Measurements from ENCODE around the gene PLXNB1. TPM values are rescaled to one million over a fixed set of nuclear protein-coding genes. Genes with fewer than 3 reads are reported as not detected.
"Not testable (repeated sequence)": the region's sequence is repeated elsewhere in the genome, so short reads cannot be mapped to it uniquely, and the experiment has no call there.

The PLXNB1 gene, protein sequence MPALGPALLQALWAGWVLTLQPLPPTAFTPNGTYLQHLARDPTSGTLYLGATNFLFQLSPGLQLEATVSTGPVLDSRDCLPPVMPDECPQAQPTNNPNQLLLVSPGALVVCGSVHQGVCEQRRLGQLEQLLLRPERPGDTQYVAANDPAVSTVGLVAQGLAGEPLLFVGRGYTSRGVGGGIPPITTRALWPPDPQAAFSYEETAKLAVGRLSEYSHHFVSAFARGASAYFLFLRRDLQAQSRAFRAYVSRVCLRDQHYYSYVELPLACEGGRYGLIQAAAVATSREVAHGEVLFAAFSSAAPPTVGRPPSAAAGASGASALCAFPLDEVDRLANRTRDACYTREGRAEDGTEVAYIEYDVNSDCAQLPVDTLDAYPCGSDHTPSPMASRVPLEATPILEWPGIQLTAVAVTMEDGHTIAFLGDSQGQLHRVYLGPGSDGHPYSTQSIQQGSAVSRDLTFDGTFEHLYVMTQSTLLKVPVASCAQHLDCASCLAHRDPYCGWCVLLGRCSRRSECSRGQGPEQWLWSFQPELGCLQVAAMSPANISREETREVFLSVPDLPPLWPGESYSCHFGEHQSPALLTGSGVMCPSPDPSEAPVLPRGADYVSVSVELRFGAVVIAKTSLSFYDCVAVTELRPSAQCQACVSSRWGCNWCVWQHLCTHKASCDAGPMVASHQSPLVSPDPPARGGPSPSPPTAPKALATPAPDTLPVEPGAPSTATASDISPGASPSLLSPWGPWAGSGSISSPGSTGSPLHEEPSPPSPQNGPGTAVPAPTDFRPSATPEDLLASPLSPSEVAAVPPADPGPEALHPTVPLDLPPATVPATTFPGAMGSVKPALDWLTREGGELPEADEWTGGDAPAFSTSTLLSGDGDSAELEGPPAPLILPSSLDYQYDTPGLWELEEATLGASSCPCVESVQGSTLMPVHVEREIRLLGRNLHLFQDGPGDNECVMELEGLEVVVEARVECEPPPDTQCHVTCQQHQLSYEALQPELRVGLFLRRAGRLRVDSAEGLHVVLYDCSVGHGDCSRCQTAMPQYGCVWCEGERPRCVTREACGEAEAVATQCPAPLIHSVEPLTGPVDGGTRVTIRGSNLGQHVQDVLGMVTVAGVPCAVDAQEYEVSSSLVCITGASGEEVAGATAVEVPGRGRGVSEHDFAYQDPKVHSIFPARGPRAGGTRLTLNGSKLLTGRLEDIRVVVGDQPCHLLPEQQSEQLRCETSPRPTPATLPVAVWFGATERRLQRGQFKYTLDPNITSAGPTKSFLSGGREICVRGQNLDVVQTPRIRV (N-terminal part only)
- total RNA-seq, result 26.8 TPM

DNA sequence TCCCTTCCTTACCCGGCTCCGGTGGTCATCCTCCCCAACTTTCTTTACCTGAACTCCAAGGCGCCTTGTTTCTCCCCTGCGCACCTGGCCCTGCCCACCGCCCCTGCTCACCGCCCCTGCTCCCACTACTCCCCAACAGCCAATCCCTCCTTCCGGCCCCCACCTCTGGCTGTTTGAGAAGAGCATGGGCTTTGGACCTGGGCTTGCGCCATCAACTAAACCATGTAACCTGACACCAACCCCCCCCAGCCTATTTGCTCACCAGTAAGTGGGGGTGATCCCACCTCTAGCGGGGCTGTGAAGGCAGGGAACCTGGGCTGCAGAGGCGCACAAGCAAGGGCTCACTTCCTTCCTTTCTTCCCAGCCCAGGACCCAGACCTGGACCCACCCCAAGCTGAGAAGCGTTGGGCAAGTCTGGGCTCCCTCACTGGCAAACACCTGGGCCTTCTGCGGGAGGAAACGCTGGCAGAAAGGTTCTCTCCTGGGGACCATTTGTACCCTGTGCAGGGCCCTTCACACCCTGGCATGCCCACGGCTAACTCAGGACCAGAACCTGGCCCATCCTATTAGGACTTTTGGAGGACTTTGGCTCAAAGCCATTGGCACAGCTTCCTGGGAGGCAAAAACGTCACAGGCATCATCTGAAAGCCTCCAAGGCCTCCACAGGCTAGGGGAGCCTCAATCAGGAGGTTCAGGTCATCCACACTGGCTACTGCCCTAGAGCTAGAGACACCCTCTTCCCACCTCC lies at the start of gene PLXNB1:
Gene PLXNB1 (minus strand): TSS at position 127 of the 748 bp plus-strand sequence. CDS start 5,475 bp downstream, outside the sequence.
- DNase-seq, result no peak

DNA sequence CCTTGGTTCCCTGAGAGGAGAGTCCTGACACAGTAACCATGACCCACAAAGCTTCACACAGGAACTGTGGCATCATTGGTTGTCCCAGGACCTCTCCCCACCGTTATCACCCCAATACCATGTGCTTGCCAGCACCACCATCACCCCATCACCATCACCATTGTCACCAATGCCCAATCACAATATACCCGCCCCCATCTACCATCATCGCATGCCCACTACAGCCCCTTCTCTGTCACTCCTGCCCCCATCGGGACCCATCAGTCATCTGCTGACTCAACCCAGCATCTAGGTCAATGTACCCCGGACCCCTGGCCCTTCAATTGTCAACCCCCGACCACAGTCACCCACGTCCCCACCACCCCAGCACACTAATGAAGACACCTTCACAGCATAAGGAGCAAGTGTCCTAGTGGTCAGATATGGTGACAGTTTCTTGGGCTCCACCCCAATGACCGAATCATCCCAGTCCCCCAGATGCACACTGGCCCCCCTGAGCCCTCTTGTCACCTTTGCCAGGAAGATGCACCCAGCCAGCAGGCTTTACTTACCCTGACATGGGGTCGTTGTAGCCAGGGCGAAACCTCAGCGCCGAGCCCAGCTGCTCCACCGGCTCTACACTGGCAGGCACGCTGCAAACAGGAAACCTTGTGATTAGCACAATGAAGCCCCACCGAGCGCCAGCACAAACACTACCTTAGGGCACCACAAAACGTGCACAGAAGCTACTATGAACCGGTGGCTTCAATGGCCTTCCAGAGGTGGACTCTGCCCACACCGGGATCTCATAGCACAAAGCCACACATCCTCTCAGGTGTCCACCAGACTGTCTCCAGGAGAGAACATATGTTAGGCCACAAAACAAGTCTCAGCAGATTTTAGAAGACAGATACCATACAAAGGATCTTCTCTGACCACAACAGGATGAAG lies 49.0 kb upstream of the PLXNB1 start:
- DNase-seq, result no peak

DNA sequence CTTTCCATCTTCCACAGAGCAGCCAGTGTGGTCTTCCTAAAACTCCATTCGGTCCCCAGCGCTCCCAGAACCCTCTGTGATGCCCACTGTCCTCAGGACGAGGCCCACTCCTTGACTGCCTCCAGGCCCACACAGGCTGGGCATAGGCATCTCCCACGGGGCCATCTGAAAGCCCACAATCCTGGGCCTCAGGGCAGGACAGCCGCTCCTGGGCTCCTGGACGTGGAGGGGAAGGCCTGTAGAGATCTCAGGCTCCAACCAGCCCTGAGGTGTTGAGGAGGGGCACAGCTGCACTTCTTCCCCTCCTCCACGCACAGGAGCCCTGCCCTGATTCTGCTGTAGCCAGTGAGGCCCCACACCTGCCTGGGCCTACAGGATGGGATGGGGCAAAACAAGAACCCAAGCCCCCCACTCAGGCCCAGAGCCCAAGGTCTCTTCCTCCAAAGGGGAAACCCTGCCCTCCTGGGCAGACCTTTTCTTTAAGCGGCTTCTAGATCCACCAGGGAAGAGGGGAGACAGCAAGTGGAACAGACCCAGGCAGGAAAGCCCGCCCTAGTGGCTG lies 48.2 kb upstream of the PLXNB1 start:
- DNase-seq, result no peak

DNA sequence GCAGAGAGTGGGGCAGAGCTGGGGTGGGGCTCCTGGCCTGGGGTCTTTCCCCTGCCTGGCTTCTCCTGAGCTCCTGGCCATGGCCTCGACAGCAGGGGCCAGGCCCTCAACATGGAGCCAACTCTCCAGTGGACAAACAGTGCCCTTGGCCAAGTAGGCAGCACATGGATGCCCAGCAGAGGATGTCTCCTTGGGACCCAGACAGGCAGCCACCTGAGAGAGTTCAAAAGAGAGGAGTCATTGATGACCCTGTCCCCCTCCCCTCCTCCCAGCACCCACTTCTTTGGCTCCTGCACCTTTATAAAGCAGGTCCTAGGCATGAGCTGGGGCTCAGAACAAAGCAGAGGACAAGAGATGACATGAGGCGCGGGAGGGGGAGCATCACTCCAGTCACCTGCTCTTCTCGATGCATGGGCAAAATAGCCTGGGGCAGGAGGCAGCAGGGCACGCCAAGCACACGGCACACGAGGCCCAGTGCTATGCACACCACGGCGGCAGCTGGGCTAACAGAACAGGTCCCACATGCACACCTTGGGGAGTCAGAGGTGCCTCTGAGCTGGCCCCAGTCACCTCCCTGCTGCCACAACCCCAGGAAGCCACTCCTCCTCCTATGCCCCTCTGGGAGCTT lies 46.7 kb upstream of the PLXNB1 start:
- no peak for DNase-seq

DNA sequence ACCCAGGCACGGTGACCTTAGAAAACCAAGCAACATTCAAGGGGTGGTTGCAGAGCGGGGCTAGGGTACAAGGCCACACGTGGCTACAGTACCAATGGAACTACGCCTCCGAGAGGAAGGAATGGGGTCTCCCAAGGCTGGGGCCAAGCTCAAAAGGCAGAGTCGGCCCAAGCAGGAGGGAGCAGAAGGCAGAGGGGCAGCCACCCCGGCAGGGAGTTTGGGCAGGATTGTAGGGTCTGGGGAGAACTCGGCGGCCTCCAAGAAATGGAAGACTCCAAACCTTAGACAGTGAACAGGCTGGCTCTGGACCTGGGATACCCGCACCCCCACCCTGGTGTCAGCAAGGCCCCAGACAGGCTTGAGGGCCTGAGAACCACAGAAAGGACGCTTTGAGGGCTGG lies 45.3 kb upstream of the PLXNB1 start:
- no peak for DNase-seq

DNA sequence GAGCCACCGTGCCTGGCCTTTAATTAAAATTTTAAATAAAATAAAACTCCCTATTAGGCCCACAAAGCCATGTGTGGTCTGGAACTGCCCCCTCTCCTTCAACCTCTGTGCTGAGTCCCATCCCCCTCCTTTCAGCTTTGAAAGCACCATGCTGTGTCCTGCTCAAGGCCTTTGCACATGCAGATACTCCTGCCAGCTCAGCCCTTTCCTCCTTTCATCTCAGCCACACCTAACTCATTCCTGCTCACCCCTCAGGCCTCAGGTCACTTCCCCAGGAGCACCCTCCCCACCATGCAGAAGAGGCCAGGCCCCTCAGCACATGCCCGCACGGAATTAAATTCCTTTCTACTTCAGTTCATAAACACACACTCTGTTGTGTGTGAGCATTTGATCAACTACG lies 44.7 kb upstream of the PLXNB1 start:
- DNase-seq, result no peak

DNA sequence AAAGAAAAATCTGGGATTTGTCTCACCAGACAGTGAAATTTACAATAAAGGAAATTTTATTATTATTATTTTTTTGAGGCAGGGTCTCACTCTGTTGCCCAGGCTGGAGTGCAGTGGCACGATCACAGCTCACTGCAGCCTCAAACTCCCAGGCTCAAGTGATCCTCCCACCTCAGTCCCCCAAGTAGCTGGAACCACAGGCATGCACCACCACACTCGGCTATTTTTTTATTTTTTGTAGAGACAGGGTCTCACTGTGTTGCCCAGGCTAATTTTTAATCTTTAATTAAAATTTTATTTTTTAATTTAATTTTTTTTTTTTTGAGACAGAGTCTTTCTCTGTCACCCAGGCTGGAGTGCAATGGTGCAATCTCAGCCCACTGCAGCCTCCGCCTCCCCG lies 44.1 kb upstream of the PLXNB1 start:
- DNase-seq, result not testable (repeated sequence)

DNA sequence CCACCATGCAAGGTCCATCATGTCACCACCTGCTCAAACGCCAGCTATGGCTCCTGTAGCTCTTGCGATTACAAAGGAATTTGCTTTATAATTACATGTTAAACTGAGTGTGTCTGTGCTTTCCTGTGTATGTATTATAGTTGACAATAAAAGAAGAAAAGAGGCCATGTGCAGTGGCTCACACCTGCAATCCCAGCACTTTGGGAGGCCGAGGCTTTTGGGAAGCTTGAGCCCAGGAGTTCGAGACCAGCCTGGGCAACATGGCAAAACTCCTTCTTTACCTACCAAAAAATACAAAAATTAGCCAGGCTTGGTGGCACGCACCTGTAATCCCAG lies 43.7 kb upstream of the PLXNB1 start:
- no peak for DNase-seq

DNA sequence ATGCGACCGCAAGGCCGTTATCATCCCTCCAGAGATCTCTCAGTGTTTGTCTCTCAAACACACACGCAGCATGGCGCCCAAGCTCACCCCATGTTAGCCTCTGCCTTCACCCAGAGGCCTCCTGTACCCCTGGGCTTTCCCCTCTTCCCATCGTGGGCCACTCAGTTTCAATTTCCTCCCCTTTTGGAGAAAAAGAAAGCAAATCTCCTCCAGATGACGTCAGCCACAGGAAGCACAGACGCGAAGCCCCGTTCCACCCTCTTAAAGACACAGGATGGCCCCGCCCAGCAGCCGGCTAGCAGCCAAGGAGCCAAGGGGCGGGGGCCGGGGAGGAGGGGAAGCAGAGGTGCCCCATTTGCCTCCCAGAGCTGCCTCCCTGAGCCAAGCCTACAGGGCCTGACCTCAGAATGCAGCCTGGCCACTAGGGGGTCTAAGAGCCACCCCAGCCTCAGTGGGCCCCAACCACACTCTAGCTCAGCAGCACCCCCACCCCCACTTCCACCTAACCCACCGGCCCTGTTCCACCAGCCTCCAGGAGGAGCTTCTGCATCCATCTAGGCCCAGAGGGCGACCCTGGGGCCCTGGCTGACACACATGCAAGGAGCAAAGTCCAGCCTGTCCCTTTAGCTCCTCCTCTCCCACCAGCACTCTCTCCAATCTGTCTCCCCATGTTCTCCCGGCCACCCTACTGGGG lies 43.2 kb upstream of the PLXNB1 start:
- peak; percentile 84 for DNase-seq

DNA sequence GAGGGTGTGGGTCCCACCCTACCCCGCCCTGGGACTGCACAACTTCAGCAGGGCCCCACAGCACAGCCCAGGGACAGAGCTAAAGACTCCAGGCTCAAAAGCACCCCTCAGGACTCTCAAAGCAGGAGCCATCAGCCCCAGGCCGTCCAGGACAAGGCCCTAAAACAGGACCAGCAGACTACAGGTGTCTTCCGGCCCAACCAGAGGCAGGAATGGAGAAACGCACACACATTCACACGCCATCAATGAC lies 42.7 kb upstream of the PLXNB1 start:
- no peak for DNase-seq

DNA sequence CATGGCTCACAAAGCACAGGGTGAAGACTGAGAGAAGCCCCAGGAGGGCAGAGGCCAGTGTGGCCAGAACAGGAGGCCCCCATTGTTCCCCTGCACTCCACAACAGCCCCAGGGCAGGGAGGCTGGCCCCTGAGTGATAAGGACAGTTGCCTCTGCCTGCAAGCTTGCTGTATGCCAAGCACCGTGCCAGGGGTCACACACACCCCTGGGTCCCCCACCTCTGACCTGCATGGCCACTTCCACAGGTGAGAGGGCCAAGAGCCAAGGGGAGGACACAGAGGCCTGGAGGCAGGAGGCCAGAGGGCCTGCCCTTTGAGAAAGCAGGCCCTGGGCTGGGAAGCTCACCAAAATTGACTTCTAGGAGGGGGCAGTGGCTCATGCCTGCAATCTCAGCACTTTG lies 40.4 kb upstream of the PLXNB1 start:
- no peak for DNase-seq

DNA sequence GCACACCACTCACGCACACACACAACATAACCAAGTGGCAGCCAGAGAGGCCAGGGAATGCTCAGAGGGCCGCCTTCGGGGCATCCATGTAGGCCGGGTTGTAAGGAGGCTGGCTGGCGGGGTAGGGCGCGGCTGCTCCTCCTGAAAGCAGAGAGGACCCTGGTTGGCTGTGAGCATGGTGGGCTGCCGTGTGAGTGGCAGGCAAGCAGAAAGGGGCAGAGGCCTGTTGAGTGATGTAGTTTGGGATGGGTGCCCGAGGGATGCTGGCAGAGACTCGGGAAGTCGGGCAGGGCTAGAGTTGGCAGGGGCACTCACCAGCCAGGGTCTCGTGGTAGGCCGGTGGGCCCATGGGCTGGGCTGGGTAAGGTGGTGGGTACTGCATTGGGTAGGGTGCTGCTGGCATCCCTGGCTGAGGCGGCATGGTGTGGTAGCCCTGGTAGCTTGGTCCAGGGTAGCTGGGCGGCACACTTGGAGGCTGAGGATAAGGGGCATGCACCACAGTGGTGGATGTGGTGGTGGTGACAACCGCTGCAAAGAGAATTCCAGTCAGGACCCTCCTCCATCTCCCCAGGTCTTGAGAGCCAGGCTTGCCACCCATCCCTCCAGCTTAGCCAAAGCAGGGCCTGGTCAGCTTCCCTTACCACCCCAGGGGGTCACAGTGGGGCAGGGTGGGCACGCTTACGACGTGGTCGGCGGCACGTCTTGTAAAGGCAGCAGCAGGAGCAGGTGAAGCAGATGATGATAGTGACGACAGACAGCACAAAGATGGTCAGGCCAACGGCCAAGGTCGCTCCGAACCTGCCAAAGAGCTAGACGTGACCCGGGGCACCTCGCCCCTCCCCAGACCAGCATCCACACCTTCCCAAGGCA lies 39.4 kb upstream of the PLXNB1 start:
- DNase-seq, result no peak

DNA sequence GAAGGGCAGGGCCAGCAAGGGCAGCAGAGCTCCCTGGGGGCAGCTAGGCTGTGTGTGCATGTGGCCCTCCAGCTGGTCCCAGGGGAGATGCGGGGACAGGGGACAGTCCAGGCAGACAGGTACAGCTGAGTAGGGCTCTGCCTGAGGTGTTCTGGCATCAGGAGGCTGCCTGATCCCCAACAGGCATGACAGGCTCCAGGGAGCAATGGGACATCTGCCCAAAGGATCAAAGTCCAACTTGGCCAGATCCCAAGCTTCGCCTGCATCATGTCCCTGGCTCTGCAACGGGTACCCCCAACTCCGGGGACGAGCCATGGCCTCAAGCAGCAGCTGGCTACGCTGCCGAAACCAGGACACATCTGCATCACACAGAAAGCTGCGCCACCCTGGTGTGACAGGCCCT lies 38.4 kb upstream of the PLXNB1 start:
- DNase-seq, result no peak

DNA sequence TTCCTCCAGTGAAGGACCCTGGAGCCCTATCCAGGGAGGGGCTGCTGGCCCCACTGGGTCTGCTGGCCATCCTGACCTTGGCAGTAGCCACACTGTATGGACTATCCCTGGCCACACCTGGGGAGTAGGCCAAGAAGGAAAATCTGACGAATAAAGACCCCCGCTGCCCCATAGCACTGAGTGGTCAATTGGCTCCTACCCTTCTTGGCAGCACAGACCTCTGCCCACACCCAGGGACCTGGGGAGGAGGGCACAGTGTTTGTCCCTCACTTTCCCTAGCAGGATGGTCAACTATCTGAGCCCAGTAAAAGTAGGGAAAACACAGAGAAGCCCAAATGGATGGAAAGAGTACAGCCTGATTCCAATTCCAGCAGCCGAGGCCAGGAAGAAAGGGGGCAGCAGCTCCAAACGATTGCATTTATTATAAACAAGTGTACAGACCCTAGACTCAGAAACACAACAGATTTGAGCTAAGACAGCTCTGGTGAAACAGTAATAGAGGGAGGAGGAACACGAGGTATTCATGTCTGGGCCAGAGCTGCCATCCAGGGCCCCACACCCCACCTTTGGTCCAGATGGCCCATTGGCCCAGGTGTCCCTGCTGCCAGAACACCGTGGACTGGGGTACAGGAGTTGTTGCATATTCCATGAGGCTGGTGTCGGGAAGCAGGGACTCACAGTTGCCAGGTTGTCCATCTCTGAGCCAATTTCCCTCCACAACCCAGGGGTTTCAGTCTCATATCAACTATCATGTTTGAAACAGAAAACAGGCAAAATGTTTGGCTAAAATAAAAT lies 37.8 kb upstream of the PLXNB1 start:
- DNase-seq, result no peak

DNA sequence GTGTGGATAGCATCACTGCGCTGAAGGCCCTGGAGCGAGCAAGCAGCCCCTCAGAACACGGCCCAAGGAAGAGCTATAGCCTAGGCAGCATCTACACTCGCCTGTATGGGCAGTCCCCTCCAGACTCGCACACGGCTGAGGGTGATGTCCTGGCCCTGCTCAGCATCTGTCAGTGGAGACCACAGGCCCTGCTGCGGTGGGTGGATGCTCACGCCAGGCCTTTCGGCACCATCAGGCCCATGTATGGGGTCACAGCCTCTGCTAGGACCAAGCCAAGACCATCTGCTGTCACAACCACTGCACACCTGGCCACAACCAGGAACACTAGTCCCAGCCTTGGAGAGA lies 37.2 kb upstream of the PLXNB1 start:
- DNase-seq, result no peak

DNA sequence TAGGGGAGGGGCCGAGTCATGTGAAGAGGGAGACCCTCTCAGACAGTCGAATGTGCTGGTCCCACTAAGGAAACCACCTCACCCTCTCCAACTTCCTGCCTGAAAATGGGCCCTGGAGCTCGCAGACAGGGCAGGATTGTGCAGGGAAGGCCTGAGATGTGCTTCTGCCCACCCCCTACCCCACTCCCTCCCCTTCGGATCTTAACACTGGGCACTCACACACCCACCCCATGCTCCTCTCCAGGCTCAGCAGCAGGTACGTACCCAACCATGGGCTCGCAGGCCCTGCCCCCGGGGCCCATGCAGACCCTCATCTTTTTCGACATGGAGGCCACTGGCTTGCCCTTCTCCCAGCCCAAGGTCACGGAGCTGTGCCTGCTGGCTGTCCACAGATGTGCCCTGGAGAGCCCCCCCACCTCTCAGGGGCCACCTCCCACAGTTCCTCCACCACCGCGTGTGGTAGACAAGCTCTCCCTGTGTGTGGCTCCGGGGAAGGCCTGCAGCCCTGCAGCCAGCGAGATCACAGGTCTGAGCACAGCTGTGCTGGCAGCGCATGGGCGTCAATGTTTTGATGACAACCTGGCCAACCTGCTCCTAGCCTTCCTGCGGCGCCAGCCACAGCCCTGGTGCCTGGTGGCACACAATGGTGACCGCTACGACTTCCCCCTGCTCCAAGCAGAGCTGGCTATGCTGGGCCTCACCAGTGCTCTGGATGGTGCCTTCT lies 36.7 kb upstream of the PLXNB1 start:
- no peak for DNase-seq
